ENCODE results near the gene CES3.

CES3 gene

GRCh38 chr16:67019171-67019570, 58.1 kb downstream of the CES3 start:
- Histone ChIP-seq H3K9ac (ENCODE audit: low read length) (no peak overlapping the region), H3K4me1 (ENCODE audit: control insufficient read depth, insufficient read depth, low read length) (peaks cover 25% of the 10 kb centered on the region), H3K9me3 (ENCODE audit: control insufficient read depth, low read length) (no peaks in the 10 kb centered on the region), H3K36me3 (ENCODE audit: control insufficient read depth, insufficient read depth, low read length) (no peaks in the 10 kb centered on the region), H3K27me3 (ENCODE audit: control insufficient read depth, insufficient read depth, low read length) (peaks cover 24% of the 10 kb centered on the region), H3K4me3 (ENCODE audit: low read length) (no peak overlapping the region)

DNA sequence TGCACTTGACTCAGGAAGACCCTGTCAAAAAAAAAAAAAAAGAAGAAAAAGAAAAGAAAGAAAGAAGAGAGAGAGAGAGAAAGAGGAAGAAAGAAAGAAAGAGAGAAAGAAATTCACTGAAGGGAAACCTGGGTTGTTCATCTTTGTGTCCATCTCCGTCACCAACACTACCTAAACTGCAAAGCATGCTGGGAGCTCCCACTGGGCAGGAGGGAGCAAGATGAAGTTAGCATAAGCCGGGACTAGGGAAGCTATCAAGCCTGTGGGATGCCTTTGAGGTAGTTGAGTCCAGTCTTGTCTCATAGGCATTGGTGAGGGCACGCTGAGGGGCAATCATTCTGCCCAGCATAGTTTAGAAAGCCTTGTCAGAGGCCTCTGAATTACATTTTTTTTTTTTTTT, 60.3 kb downstream of the CES3 start:
- Histone ChIP-seq H3K27me3 (ENCODE audit: control insufficient read depth, insufficient read depth, low read length) (peaks cover 9% of the 10 kb centered on the region), H3K36me3 (ENCODE audit: control insufficient read depth, insufficient read depth, low read length) (no peaks in the 10 kb centered on the region)

GRCh38 chr16:67022531-67023214, 61.6 kb downstream of the CES3 start:
- Histone ChIP-seq H3K9me3 (ENCODE audit: control insufficient read depth, low read length) (no peaks in the 10 kb centered on the region), H3K9ac (ENCODE audit: low read length) (no peak overlapping the region), H3K27me3 (ENCODE audit: control insufficient read depth, insufficient read depth, low read length) (peaks cover 6% of the 10 kb centered on the region), H3K36me3 (ENCODE audit: control insufficient read depth, insufficient read depth, low read length) (no peaks in the 10 kb centered on the region), H3K4me1 (ENCODE audit: control insufficient read depth, insufficient read depth, low read length) (peaks cover 21% of the 10 kb centered on the region), H3K4me3 (ENCODE audit: low read length) (no peak overlapping the region)

More for the DNA sequence above, 60.3 kb downstream of the CES3 start:
- H3K9me3 ChIP-seq (ENCODE audit: control insufficient read depth, low read length) = no peaks in the 10 kb centered on the region
- no peak overlapping the region for H3K9ac ChIP-seq (ENCODE audit: low read length)
- H3K4me3 ChIP-seq (ENCODE audit: low read length) = no peak overlapping the region
- peaks cover 21% of the 10 kb centered on the region for H3K4me1 ChIP-seq (ENCODE audit: control insufficient read depth, insufficient read depth, low read length)

- H3K27me3 ChIP-seq (ENCODE audit: control insufficient read depth, insufficient read depth, low read length) = peaks cover 6% of the 10 kb centered on the region
- no peak overlapping the region for H3K9ac ChIP-seq (ENCODE audit: low read length)
- H3K36me3 ChIP-seq (ENCODE audit: control insufficient read depth, insufficient read depth, low read length) = no peaks in the 10 kb centered on the region
- H3K9me3 ChIP-seq (ENCODE audit: control insufficient read depth, low read length) = no peaks in the 10 kb centered on the region
- H3K4me3 ChIP-seq (ENCODE audit: low read length) = no peak overlapping the region
- peaks cover 27% of the 10 kb centered on the region for H3K4me1 ChIP-seq (ENCODE audit: control insufficient read depth, insufficient read depth, low read length)
Measured at GRCh38 chr16:67023689-67024088, 62.6 kb downstream of the CES3 start.

Measured in mucosa of stomach (tissue), 1 donor.